HG03097 (cell line): ENCODE results near the gene GUCD1.
"Not testable (repeated sequence)": the region's sequence is repeated elsewhere in the genome, so short reads cannot be mapped to it uniquely, and the experiment has no call there.

Experiments
- ATAC-seq: cut with Tn5 transposase; IDR thresholded peaks from one replicate; pipeline ENCODE4 v1.9.1; 2021; ENCODE audit not compliant: unreplicated experiment, low FRiP score

The GUCD1 gene

DNA sequence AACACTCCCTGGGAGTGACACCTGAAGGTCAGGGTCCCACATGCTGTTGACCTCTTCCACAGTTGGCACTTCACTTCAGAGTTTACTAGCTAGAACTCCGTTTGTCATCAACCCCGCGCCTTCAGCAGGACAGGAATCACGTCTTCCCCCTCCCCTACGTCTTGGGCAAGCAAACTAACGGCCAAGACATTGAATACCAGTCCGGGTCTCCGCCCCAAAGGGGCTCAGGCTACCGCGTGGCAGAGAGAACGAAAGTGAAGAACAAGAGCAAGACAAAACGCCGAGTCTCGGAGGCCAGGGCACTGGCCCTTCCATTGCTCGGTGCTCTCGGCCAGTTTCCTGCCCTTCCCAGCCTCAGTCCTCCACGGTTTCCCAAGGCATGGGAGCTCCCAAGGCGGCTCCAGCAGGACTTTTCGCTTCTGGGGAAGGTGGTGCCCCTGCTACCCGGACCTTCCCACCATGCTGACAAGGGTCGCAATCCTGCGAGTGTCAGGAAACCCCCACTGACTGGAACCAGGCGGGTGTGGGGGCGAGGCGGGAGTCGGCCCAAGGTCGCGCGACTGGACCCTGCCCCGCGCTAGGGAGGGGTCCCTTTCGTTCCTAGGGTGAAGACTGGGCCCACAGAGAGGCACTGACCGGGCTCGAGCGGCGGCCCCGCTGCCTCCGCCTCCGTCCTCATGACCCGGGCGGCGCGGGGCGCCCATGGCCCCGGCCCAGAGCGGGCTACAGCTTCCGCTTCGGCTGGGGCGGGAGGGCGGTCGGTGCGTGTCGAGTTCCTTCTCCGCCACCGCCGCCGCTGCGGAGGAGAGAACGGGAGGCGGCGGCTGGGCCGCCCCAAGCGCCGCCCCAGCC is at the start of gene GUCD1:
GUCD1 (minus strand) TSS at position 826 of the 852 bp plus-strand sequence; CDS start at position 679, 147 bp downstream.
- peak; percentile 4 for ATAC-seq

- not testable (repeated sequence) for ATAC-seq
These were observed 49.1 kb upstream of the GUCD1 start for GRCh38 chr22:24603770-24604629.

GRCh38 chr22:24602847-24603769 is 48.2 kb upstream of the GUCD1 start, which contains the start of gene GGT1:
Gene GGT1, plus strand, starts transcription at chr22:24603193. Its CDS starts 7,889 bp downstream, at chr22:24611082.
- not testable (repeated sequence) for ATAC-seq

DNA sequence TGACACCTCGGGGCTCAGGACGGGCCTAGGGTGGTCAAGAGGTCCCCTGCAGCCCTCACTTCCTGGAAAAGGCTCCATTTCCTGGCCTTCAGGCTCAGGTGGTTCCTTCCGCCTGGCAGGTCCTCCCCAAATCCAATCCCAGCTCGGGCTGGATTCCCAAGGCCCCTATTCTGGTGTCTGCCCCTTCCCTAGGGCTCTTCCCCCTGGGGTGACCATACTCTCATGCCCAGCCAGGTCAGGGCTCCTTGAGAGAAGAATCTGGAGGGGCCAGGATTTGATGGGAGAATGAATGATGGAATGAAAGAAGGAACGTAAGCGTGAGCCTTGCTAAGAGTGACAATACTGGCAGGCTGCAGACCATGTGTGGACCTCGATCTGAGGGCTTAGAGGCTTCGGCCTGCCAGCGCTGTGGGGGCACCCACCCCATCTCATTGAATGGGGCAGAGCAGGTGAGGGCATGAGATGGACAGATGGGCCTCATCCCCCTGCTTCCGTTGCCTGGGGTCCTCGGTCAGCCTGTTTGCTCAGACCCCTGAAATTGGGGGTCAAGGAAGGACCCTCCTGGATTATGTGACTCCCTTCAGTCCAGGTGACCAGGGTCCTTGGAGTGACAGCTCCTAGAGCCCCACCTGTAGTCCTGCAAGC is 47.3 kb upstream of the GUCD1 start:
- ATAC-seq: not testable (repeated sequence)

- no peak for ATAC-seq
These were observed 46.5 kb upstream of the GUCD1 start for GRCh38 chr22:24601217-24602104.

DNA sequence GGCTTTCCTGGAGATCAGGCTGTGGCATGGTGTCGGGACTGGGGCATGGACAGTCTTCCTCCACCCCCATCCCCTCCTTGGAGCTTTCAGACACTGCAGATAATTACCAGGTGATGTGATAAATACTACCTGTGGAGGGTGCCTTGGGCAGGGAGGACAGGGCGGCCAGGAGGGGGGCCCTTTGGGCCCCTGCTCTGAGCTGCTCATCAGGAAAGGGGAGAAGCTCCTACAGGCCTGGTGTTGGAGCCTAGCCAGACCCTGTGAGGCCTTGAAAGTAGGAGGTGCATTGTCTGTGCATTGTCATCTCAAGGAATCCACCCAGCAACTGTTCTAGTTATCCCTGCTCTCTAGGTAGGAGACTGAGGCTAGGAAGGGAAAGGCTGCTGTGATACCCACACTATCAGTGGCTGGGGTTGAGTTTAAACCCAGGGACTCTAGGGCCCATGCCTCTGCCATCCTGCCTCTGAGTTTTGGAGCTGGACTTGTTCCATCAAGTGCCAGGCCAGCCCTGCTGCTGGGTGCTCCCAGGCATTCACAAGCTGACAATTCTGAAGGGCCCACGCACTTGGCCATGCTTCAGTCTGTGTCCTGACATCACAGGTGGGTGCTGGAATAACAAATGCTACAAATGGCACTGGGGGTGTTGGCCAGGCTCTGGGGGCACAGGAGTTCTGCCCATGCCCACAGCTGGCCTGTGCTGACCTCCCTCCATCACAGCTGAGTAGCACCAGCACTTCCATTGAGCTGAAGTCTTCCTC is 45.2 kb upstream of the GUCD1 start:
- ATAC-seq: not testable (repeated sequence)

GRCh38 chr22:24599514-24599913 is 44.6 kb upstream of the GUCD1 start:
- ATAC-seq: no peak

GRCh38 chr22:24597076-24597475 is 42.1 kb upstream of the GUCD1 start:
- ATAC-seq: not testable (repeated sequence)

- no peak for ATAC-seq
These were observed 40.9 kb upstream of the GUCD1 start for GRCh38 chr22:24595863-24596262.

DNA sequence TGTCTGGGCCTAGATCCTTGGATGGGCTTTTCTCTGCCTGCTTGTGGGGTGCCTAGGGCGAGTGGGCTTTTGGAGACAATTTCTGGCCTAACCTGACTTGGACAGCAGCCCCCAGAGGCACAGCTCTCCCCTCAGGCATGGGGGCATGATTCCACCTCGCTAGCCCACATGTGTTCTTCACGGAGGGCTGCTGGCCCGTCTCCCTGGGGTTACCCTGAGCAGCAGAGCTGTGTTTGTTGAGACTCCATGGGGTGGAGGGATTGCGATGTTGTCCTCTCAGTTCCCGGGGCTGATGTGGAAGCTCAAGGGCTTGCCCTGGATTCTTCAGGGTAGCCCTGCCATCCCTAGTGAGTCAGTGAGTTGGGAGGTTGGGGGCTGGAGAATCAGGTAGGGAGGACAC is 40.3 kb upstream of the GUCD1 start:
- no peak for ATAC-seq

DNA sequence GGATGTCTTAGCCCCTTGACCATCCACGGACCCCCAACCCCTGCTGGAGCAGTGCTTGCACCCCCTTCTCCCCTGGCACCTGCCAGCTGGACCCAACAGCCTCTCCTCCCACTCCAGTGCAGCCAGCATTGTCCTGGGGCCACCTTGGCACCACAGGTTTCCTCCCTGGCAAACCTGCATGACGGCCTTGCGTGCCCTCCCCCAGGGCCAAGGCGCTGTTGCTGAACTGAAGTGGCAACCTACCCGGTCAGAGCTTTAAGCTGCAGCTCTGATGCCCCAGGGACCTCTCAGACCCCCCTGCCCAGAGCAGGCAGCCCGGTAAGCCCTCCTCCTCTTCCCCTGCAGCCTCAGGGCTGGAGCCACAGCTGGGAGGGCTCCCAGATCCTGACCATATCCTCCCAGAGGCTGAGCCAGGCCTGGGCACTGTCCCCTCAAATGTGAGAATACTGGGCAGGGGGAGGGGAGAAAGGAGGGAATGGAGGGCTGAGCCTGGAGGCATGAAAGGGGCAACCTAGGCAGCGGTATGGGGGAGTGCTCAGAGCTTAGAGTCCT is 39.7 kb upstream of the GUCD1 start:
- ATAC-seq: no peak

GRCh38 chr22:24593836-24594568 is 39.1 kb upstream of the GUCD1 start:
- ATAC-seq: no peak

- not testable (repeated sequence) for ATAC-seq
These were observed 38.6 kb upstream of the GUCD1 start for GRCh38 chr22:24593559-24593835.

- ATAC-seq: peak; percentile 60
These were observed 38.1 kb upstream of the GUCD1 start, which contains the start of gene LRRC75B for GRCh38 chr22:24592851-24593558. Gene LRRC75B, minus strand, starts transcription at chr22:24593073. Its CDS starts 34 bp downstream, at chr22:24593039.

DNA sequence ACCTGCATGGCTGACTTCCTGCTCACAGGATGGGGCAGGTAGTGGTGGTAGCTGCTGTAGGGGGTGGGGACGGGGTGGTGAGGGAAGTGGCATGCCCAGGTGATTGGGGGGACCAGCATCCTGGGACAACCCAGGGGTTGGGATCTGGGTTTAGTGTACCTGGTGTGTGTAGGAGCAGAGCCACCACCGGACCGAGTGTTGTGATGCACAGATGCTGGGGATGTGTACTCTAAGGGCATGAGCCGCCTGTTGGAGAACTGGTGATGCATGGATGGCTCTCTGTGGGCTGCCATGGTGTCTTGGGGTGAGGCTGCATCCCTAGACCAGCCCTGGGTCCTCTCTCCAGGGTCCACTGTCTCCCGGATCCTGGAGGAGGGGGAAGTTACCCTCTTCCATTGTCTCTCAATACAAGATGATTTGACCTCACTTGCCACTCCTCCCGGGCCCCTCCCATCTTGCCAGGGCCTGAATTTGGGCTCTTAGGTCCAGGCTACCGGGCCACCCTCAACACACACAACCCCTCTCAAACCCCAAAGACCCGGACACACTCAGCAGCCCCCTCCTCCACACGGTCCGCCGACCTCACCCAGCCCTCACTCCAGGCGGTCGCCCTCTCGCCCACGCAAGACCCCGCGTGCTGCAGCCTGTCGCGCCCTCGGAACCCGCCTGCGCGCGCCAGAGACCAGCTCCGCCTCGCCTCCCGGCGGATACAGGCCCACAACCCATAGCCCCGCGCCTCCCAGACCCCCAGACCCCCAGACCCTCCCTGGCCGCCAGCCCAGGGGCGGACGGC is 37.3 kb upstream of the GUCD1 start:
- no peak for ATAC-seq
